HG03159 (cell line): ENCODE measurements around the gene ITM2C.

ENCODE experiments used
- ATAC-seq: cut with Tn5 transposase; IDR thresholded peaks from one replicate; pipeline ENCODE4 v1.9.1; 2021; ENCODE audit warnings: mild to moderate bottlenecking, moderate library complexity; ENCODE audit not compliant: unreplicated experiment

Gene ITM2C

GRCh38 chr2:230849633-230850357 lies 14.9 kb upstream of the ITM2C start:
- no peak for ATAC-seq

- ATAC-seq, result no peak
Observed at GRCh38 chr2:230850358-230850658, 14.4 kb upstream of the ITM2C start.

- no peak for ATAC-seq
Observed at GRCh38 chr2:230852113-230852512, 12.6 kb upstream of the ITM2C start.

GRCh38 chr2:230861552-230862255 lies 3.0 kb upstream of the ITM2C start:
- ATAC-seq, result no peak

- no peak for ATAC-seq
Observed at GRCh38 chr2:230862292-230862691, 2.5 kb upstream of the ITM2C start.

- no peak for ATAC-seq
Observed at GRCh38 chr2:230863031-230863430, 1.7 kb upstream of the ITM2C start.

GRCh38 chr2:230863442-230864121 lies 1.2 kb upstream of the ITM2C start:
- no peak for ATAC-seq

GRCh38 chr2:230864122-230864604 lies 579 bp upstream of the ITM2C start:
- no peak for ATAC-seq

GRCh38 chr2:230865307-230865765 lies 594 bp downstream of the ITM2C start:
- no peak for ATAC-seq

- no peak for ATAC-seq
Observed at GRCh38 chr2:230865766-230866755, 1.3 kb downstream of the ITM2C start.

- no peak for ATAC-seq
Observed at GRCh38 chr2:230866756-230867523, 2.2 kb downstream of the ITM2C start.

- no peak for ATAC-seq
Observed at GRCh38 chr2:230868161-230868946, 3.6 kb downstream of the ITM2C start.

GRCh38 chr2:230868947-230869913 lies 4.5 kb downstream of the ITM2C start:
- ATAC-seq, result no peak

GRCh38 chr2:230869914-230870543 lies 5.3 kb downstream of the ITM2C start:
- no peak for ATAC-seq

GRCh38 chr2:230870544-230871360 lies 6.0 kb downstream of the ITM2C start:
- no peak for ATAC-seq

- ATAC-seq, result no peak
Observed at GRCh38 chr2:230871361-230872150, 6.8 kb downstream of the ITM2C start.
